Neural crest cell (in vitro differentiated cells): ENCODE measurements around the gene S100A16. TPM values are rescaled to one million over a fixed set of nuclear protein-coding genes. Genes with fewer than 3 reads are reported as not detected.
"Not testable (repeated sequence)": the region's sequence is repeated elsewhere in the genome, so short reads cannot be mapped to it uniquely, and the experiment has no call there.

Experiments
- DNase-seq: peaks from one replicate; pipeline ENCODE4 v3.0.0; 2021; ENCODE audit warnings: low read depth, mixed read lengths, low spot score
- H3K27ac Mint-ChIP-seq: one replicate; pipeline ENCODE4 v1.8.0; 2021; ENCODE audit warnings: mild to moderate bottlenecking, mixed read lengths; ENCODE audit not compliant: unreplicated experiment
- H3K27me3 Mint-ChIP-seq: 2 replicates; pipeline ENCODE4 v1.8.0; 2021; ENCODE audit warnings: low read depth, mild to moderate bottlenecking, mixed read lengths
- H3K36me3 Mint-ChIP-seq: 2 replicates; pipeline ENCODE4 v1.8.0; 2021; ENCODE audit warnings: low read depth, mild to moderate bottlenecking, mixed read lengths
- H3K4me1 Mint-ChIP-seq: 2 replicates; pipeline ENCODE4 v1.8.0; 2021; ENCODE audit warnings: mixed read lengths
- H3K4me3 Mint-ChIP-seq: one replicate; pipeline ENCODE4 v1.8.0; 2021; ENCODE audit warnings: mild to moderate bottlenecking, mixed read lengths
- H3K9me3 Mint-ChIP-seq: 2 replicates; pipeline ENCODE4 v1.8.0; 2021; ENCODE audit warnings: mixed read lengths
- total RNA-seq: library from RNA; stranded (reverse); gene quantifications from 2 replicates; pipeline ENCODE4 v1.2.1, GENCODE V29; 2021
- TF ChIP-seq, protein P1 (sequence below): fragments of 200-600 bp; sonication (generic); conservative IDR thresholded peaks from 2 replicates; pipeline ENCODE4 v1.5.0; 2021; ENCODE audit warnings: antibody characterized with exemption, mild to moderate bottlenecking

Gene S100A16
- total RNA-seq, 1 donor from 2014 or later: 7.1 TPM

GRCh38 chr1:153643100-153643499 lies 30.2 kb upstream of the S100A16 start:
- H3K27ac Mint-ChIP-seq: no peak overlapping the region
- no peaks in the 10 kb centered on the region for H3K27me3 Mint-ChIP-seq
- peaks cover 11% of the 10 kb centered on the region for H3K4me1 Mint-ChIP-seq
- H3K4me3 Mint-ChIP-seq: peak overlapping the region; percentile 5
- no peaks in the 10 kb centered on the region for H3K9me3 Mint-ChIP-seq
- TF ChIP-seq, protein P1, sequence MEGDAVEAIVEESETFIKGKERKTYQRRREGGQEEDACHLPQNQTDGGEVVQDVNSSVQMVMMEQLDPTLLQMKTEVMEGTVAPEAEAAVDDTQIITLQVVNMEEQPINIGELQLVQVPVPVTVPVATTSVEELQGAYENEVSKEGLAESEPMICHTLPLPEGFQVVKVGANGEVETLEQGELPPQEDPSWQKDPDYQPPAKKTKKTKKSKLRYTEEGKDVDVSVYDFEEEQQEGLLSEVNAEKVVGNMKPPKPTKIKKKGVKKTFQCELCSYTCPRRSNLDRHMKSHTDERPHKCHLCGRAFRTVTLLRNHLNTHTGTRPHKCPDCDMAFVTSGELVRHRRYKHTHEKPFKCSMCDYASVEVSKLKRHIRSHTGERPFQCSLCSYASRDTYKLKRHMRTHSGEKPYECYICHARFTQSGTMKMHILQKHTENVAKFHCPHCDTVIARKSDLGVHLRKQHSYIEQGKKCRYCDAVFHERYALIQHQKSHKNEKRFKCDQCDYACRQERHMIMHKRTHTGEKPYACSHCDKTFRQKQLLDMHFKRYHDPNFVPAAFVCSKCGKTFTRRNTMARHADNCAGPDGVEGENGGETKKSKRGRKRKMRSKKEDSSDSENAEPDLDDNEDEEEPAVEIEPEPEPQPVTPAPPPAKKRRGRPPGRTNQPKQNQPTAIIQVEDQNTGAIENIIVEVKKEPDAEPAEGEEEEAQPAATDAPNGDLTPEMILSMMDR: no peak
- H3K36me3 Mint-ChIP-seq: peaks cover 35% of the 10 kb centered on the region
- DNase-seq: no peak

DNA sequence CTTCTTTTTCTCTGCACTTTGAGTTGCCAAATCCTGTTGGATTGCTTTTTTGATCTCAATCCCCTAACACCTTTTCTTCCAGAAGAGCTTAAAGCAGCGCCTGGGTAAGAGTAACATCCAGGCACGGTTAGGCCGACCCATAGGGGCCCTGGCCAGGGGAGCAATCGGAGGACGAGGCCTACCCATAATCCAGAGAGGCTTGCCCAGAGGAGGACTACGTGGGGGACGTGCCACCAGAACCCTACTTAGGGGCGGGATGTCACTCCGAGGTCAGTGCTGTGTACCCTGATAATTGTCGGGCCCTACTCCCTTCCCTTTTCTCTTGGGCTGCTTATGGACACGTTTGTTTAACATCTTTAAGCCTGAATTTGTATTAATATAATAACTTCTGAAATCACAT lies 29.2 kb upstream of the S100A16 start:
- Mint-ChIP-seq H3K4me3 (no peak overlapping the region), H3K27me3 (no peaks in the 10 kb centered on the region), H3K36me3 (peaks cover 36% of the 10 kb centered on the region), H3K4me1 (peaks cover 12% of the 10 kb centered on the region), H3K9me3 (no peaks in the 10 kb centered on the region), H3K27ac (no peak overlapping the region)
- no peak for DNase-seq
- TF ChIP-seq, protein P1: no peak

DNA sequence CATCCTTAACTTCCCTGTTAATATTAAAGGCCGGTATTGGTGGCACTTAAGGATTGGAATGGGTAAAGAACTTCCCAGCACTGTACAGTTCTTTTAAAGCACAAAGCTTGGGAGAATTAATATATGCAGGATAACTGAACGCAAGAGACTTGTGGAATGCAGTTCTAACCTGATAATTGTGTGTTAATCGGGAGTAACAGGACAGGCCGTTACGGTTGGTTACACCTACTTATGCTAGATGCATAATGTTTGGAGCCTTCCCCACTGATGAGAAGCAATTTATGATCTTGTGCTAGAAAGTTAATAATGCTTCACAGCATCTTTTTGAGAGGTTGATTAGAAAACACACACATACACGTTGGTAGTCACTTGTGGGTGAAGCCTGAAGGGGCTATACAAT lies 27.9 kb upstream of the S100A16 start:
- Mint-ChIP-seq H3K4me1 (peaks cover 18% of the 10 kb centered on the region), H3K27me3 (no peaks in the 10 kb centered on the region), H3K9me3 (no peaks in the 10 kb centered on the region), H3K4me3 (peak overlapping the region; percentile 2), H3K36me3 (peaks cover 36% of the 10 kb centered on the region), H3K27ac (no peak overlapping the region)
- TF ChIP-seq, protein P1: no peak
- no peak for DNase-seq

GRCh38 chr1:153640213-153640612 lies 27.3 kb upstream of the S100A16 start:
- peaks cover 30% of the 10 kb centered on the region for H3K36me3 Mint-ChIP-seq
- H3K27me3 Mint-ChIP-seq, H3K4me3 Mint-ChIP-seq, H3K9me3 Mint-ChIP-seq, H3K27ac Mint-ChIP-seq, DNase-seq: not testable (repeated sequence)
- peaks cover 22% of the 10 kb centered on the region for H3K4me1 Mint-ChIP-seq

GRCh38 chr1:153639280-153639679 lies 26.3 kb upstream of the S100A16 start:
- Mint-ChIP-seq H3K27me3 (no peaks in the 10 kb centered on the region), H3K4me1 (peaks cover 29% of the 10 kb centered on the region), H3K27ac (no peak overlapping the region), H3K9me3 (no peaks in the 10 kb centered on the region), H3K36me3 (peaks cover 27% of the 10 kb centered on the region), H3K4me3 (no peak overlapping the region)
- DNase-seq: no peak
- TF ChIP-seq, protein P1: no peak

DNA sequence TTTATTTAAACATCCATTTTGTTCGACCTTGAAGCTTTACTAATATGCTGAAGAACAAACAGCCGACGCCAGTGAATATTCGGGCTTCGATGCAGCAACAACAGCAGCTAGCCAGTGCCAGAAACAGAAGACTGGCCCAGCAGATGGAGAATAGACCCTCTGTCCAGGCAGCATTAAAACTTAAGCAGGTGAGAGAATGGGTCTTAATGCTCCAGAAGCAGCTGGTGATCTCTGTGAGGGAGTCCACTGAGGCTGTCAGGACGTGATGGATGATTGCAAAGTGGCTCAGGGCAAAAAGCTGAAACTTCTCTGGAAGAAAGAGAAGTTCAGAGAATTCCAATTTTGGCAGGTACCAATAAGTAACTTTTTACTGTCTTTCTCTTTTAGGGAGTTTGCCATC lies 25.3 kb upstream of the S100A16 start:
- Mint-ChIP-seq H3K9me3 (peaks cover 1% of the 10 kb centered on the region), H3K4me3 (no peak overlapping the region), H3K27ac (no peak overlapping the region), H3K4me1 (peaks cover 34% of the 10 kb centered on the region), H3K36me3 (peaks cover 29% of the 10 kb centered on the region), H3K27me3 (no peaks in the 10 kb centered on the region)
- DNase-seq: no peak
- TF ChIP-seq, protein P1: no peak
